ENCODE data around the gene NHLH1. TPM values are rescaled to one million over a fixed set of nuclear protein-coding genes. Genes with fewer than 3 reads are reported as not detected.

The NHLH1 gene
- total and polyA plus RNA-seq, 3 donors from 2014 or later, result 0.20 to 0.63 (median 0.37) TPM

DNA sequence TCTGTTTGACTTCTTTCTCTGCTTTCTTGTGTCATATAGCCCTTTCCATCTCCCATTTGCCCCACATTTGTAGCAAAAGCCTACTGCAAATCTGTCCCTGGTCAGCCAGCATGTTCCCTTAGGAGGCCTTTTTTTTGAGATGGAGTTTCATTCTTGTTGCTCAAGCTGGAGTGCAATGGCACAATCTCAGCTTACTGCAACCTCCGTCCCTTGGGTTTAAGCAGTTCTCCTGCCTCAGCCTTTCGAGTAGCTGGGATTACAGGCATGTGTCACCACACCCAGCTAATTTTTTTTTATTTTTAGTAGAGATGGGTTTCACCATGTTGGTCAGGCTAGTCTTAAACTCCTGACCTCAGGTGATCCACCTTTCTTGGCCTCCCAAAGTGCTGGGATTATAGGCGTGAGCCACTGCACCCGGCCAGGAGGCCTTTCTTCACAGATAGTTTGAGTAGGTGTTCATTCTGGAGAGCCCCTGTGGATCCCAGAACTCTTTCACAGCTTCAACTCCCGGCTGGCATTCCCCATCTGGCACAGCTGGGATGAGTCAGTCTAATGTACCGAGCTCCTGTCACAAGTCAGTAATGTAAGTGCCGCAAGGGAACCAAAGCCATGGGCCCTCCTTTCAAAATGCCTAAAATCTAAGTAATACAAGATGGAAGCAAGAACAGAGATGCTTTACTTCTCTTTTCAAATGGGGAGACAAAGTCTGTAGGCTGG, 9.4 kb upstream of the NHLH1 start:
- intact Hi-C loops (cut with DNase I; ENCODE audit: low total_unique reads), result no loop called here
- Histone ChIP-seq H3K36me3 (ENCODE audit: low read depth, missing control alignments) (no peaks in the 10 kb centered on the region), H3K4me3 (no peak overlapping the region), H3K27me3 (no peaks in the 10 kb centered on the region), H3K9me3 (no peaks in the 10 kb centered on the region), H3K27ac (no peak overlapping the region), H3K4me1 (no peaks in the 10 kb centered on the region)
- DNase-seq, result no peak
- 86 to 96% methylated on average over 7 of the region's 7 CpGs for WGBS, 2 donors
- TF ChIP-seq CTCF (IDR thresholded peaks at IDR 0.05) (no peak), POLR2A (IDR thresholded peaks at IDR 0.05) (no peak)

GRCh38 chr1:160358073-160358472, 8.8 kb upstream of the NHLH1 start:
- no peaks in the 10 kb centered on the region for H3K36me3 ChIP-seq (ENCODE audit: low read depth, missing control alignments)
- no peak overlapping the region for H3K27ac ChIP-seq
- WGBS, 2 donors, result 84 to 89% methylated on average over 4 of the region's 4 CpGs

GRCh38 chr1:160359559-160360226, 7.2 kb upstream of the NHLH1 start:
- no peak for DNase-seq
- intact Hi-C loops (cut with DNase I; ENCODE audit: low total_unique reads), result no loop called here
- H3K4me3 ChIP-seq, result no peak overlapping the region
- H3K4me1 ChIP-seq, result no peaks in the 10 kb centered on the region
- no peaks in the 10 kb centered on the region for H3K9me3 ChIP-seq
- H3K36me3 ChIP-seq (ENCODE audit: low read depth, missing control alignments), result no peaks in the 10 kb centered on the region
- TF ChIP-seq POLR2A (IDR thresholded peaks at IDR 0.05) (no peak), CTCF (IDR thresholded peaks at IDR 0.05) (no peak)
- no peak overlapping the region for H3K27ac ChIP-seq
- WGBS, 2 donors, result 89 to 90% methylated on average over 9 of the region's 9 CpGs
- no peaks in the 10 kb centered on the region for H3K27me3 ChIP-seq

More at GRCh38 chr1:160358073-160358472, 8.8 kb upstream of the NHLH1 start:
- TF ChIP-seq POLR2A (IDR thresholded peaks at IDR 0.05), result no peak
- TF ChIP-seq CTCF (IDR thresholded peaks at IDR 0.05), result no peak
- Histone ChIP-seq H3K27me3 (no peaks in the 10 kb centered on the region), H3K9me3 (no peaks in the 10 kb centered on the region), H3K4me3 (no peak overlapping the region), H3K4me1 (no peaks in the 10 kb centered on the region)
- intact Hi-C loops (cut with DNase I; ENCODE audit: low total_unique reads), result no loop called here
- no peak for DNase-seq

GRCh38 chr1:160360227-160360695, 6.6 kb upstream of the NHLH1 start:
- Histone ChIP-seq H3K36me3 (ENCODE audit: low read depth, missing control alignments) (no peaks in the 10 kb centered on the region), H3K4me3 (no peak overlapping the region), H3K9me3 (no peaks in the 10 kb centered on the region), H3K27me3 (no peaks in the 10 kb centered on the region), H3K4me1 (no peaks in the 10 kb centered on the region), H3K27ac (no peak overlapping the region)
- intact Hi-C loops (cut with DNase I; ENCODE audit: low total_unique reads), result no loop called here
- DNase-seq, result no peak
- WGBS, 2 donors, result 78 to 88% methylated on average over 6 to 8 of the region's 8 CpGs
- no peak for TF ChIP-seq POLR2A (IDR thresholded peaks at IDR 0.05)
- TF ChIP-seq CTCF (IDR thresholded peaks at IDR 0.05), result no peak

All from testis (tissue), 3 donors.